K562 (cell line): Measurements from ENCODE around the gene SLC12A4. TPM values are rescaled to one million over a fixed set of nuclear protein-coding genes. Genes with fewer than 3 reads are reported as not detected.

Experiments
- ARID1B ChIP-seq: fragments of 450-650 bp; IDR thresholded peaks from 2 replicates; pipeline ENCODE4 v1.6.1; 2016; ENCODE audit warnings: antibody characterized with exemption, mild to moderate bottlenecking, inconsistent platforms
- ASH1L ChIP-seq: fragments of 450-650 bp; IDR thresholded peaks from 2 replicates; pipeline ENCODE4 v1.6.1; 2018; ENCODE audit warnings: borderline replicate concordance, mild to moderate bottlenecking, low read depth; ENCODE audit not compliant: partially characterized antibody
- CBFB ChIP-seq: sonication (generic); formaldehyde crosslinking; IDR thresholded peaks from 2 replicates; pipeline ENCODE4 v1.4.0; 2020; ENCODE audit warnings: mild to moderate bottlenecking, missing genetic modification reagents
- FOXA3 ChIP-seq, 2 experiments: fragments of 450-650 bp in 1 of 2; sonication (generic) in 1 of 2; formaldehyde crosslinking; IDR thresholded peaks in 1 of 2; conservative IDR thresholded peaks in 1 of 2; 2 replicates each; pipeline versions ENCODE4 v1.4.0 to v1.8.0; 2020 to 2022; ENCODE audit warnings: mild to moderate bottlenecking in 2 of 2, missing genetic modification reagents in 1 of 2
- FOXK1 ChIP-seq: sonication (generic); formaldehyde crosslinking; IDR thresholded peaks from 2 replicates; pipeline ENCODE4 v1.8.0; 2022; ENCODE audit warnings: missing genetic modification reagents, mild to moderate bottlenecking, borderline replicate concordance
- HDAC6 ChIP-seq: IDR thresholded peaks from 2 replicates; pipeline ENCODE4 v1.6.1; 2012; ENCODE audit warnings: low read depth, mild to moderate bottlenecking, control low read depth, inconsistent platforms, low read length, moderate library complexity
- HLTF ChIP-seq: fragments of 450-650 bp; IDR thresholded peaks from 2 replicates; pipeline ENCODE4 v1.6.1; 2016
- NCOA6 ChIP-seq: fragments of 450-650 bp; IDR thresholded peaks from 2 replicates; pipeline ENCODE4 v1.6.1; 2017; ENCODE audit warnings: mild to moderate bottlenecking
- NEUROD1 ChIP-seq: fragments of 150-350 bp; IDR thresholded peaks from 2 replicates; pipeline ENCODE4 v1.6.1; 2014; ENCODE audit warnings: borderline replicate concordance, low read length, low read depth; ENCODE audit not compliant: partially characterized antibody
- NFRKB ChIP-seq: fragments of 450-650 bp; IDR thresholded peaks from 2 replicates; pipeline ENCODE4 v1.6.1; 2016; ENCODE audit warnings: low read depth
- NUFIP1 ChIP-seq: fragments of 450-650 bp; IDR thresholded peaks from 2 replicates; pipeline ENCODE4 v1.6.1; 2018; ENCODE audit not compliant: partially characterized antibody
- POU5F1 ChIP-seq: fragments of 150-350 bp; IDR thresholded peaks from 2 replicates; pipeline ENCODE4 v1.6.1; 2014; ENCODE audit warnings: borderline replicate concordance, low read length, low read depth, mild to moderate bottlenecking; ENCODE audit not compliant: partially characterized antibody
- RBFOX2 ChIP-seq: fragments of 200-400 bp; formaldehyde crosslinking; IDR thresholded peaks from 2 replicates; pipeline ENCODE4 v1.6.1; 2017; ENCODE audit warnings: low read depth, mild to moderate bottlenecking, low read length, moderate library complexity
- RBM15 ChIP-seq: fragments of 200-400 bp; formaldehyde crosslinking; IDR thresholded peaks from 2 replicates; pipeline ENCODE4 v1.6.1; 2018; ENCODE audit warnings: mild to moderate bottlenecking, low read length, moderate library complexity; ENCODE audit not compliant: insufficient read depth
- RREB1 ChIP-seq: fragments of 250-450 bp; sonication (Bioruptor Pico); IDR thresholded peaks from 2 replicates; pipeline ENCODE4 v1.4.0; 2020
- SMARCE1 ChIP-seq: fragments of 450-650 bp; IDR thresholded peaks from 2 replicates; pipeline ENCODE4 v1.7.1; 2016; ENCODE audit warnings: mild to moderate bottlenecking
- SP1 ChIP-seq: sonication (generic); formaldehyde crosslinking; IDR thresholded peaks from 2 replicates; pipeline ENCODE4 v1.8.1; 2022; ENCODE audit warnings: mild to moderate bottlenecking, missing genetic modification reagents
- SRF ChIP-seq, 2 experiments: fragments of 250-450, 450-650 bp in 1 of 2; sonication (Bioruptor Pico) in 1 of 2; sonication (generic) in 1 of 2; formaldehyde crosslinking; IDR thresholded peaks; 2 replicates each; pipeline versions ENCODE4 v1.5.0 to v1.5.1; 2020 to 2022; ENCODE audit warnings: mild to moderate bottlenecking in 1 of 2, missing genetic modification reagents in 1 of 2
- SRSF3 ChIP-seq: fragments of 200-400 bp; formaldehyde crosslinking; IDR thresholded peaks from 2 replicates; pipeline ENCODE4 v1.6.1; 2016; ENCODE audit warnings: mild to moderate bottlenecking, low read length, moderate library complexity; ENCODE audit not compliant: insufficient read depth
- WHSC1 ChIP-seq: IDR thresholded peaks from one replicate; pipeline ENCODE4 v1.6.1; 2012; ENCODE audit warnings: low read length, control low read depth, inconsistent platforms
- ZKSCAN8 ChIP-seq: fragments of 200-800 bp; sonication (Bioruptor generic); IDR thresholded peaks from 2 replicates; pipeline ENCODE4 v1.6.1; 2016; ENCODE audit warnings: missing genetic modification characterization, missing compliant biosample characterization
- ZNF212 ChIP-seq: fragments of 450-650 bp; formaldehyde crosslinking; IDR thresholded peaks from 2 replicates; pipeline ENCODE4 v1.4.0; 2020; ENCODE audit warnings: mild to moderate bottlenecking
- ZNF586 ChIP-seq: fragments of 450-650 bp; formaldehyde crosslinking; conservative IDR thresholded peaks from 2 replicates; pipeline ENCODE4 v1.4.0; 2020; ENCODE audit warnings: mild to moderate bottlenecking, moderate library complexity
- ZNF76 ChIP-seq: fragments of 250-450 bp; sonication (Bioruptor Pico); IDR thresholded peaks from 2 replicates; pipeline ENCODE4 v1.4.0; 2020; ENCODE audit warnings: mild to moderate bottlenecking, moderate library complexity, borderline replicate concordance
- polyA plus RNA-seq, 8 experiments: library from polyadenylated mRNA; depleted of rRNA in 4 of 8; stranded (reverse) in 5 of 8; unstranded in 3 of 8; fragments of >200 nt; fragmentation: Nextera tagmentation in 2 of 8; fragmentation: Illumina TruSeq in 1 of 8; extraction: Ambion mirVana in 2 of 8; extraction: Trizol in 1 of 8; gene quantifications; 2 replicates each; pipeline versions ENCODE4 v1.2.1 to v1.2.3, GENCODE V29; 2011 to 2014; ENCODE audit warnings: inconsistent platforms in 1 of 8, missing spikeins in 1 of 8
- total RNA-seq, 7 experiments: library from RNA; depleted of rRNA in 6 of 7; stranded (reverse); fragments of >200 nt in 6 of 7; fragmentation: Illumina TruSeq in 2 of 7; extraction: Trizol in 2 of 7; gene quantifications; 2 replicates each; pipeline versions ENCODE4 v1.2.1 to v1.2.3, GENCODE V29; 2011 to 2021; ENCODE audit warnings: low replicate concordance in 1 of 7

The SLC12A4 gene
- total and polyA plus RNA-seq, 9 of the 15 experiments (the other 6 are each of a cell fraction or from before 2014, with no cell fraction given) = 0.75 to 43.5 (median 15.0) TPM

DNA sequence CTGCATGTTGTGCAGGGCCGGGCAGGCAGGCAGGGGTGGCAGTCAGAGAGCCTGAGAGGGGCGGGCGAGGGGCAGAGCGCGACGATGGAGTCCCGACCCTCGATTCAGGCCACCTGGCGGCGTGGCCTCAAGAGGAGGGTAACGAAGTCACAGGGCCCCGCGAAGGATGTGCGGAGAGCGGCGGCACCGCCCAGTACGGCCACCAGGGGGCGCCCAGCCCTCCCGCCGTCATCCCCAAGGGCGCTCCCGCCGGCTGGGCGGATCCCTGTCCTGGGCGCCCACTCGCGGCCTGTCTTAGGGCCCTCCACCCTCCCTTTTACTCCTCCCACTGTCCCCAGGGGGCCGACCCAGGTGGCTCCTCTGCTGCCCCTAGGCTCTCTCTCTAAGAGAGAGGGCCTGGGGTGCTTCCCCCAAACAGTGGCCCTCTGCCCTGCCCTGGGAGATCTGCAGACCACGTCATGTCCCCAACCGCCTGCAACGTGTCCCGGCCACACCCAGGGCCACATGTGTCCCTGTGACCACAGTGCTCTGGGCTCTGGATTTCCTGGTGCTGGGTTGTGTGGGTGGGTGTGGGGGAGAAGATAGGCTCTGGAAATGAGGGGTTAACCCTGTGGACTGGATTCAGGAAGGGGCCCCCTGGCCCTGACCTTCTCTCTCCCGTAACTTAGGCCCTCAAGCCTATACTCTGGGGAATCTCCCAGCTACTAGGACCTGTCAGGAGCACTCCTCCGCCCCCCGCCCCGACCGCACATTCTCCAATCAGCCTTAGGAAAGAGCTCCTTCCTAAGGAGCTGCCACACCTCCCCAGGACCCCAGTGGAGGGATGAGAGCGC, 25.0 kb upstream of the SLC12A4 start (continued):
- TF ChIP-seq WHSC1 (no peak), ZNF76 (CRISPR knock-in tag) (peak; percentile 77; the same call in 1 of the 2 replicates), NUFIP1 (no peak), ZNF212 (CRISPR knock-in tag) (0 out of 2 replicates have a peak, but pooled peaks have one; percentile 73), NCOA6 (no peak), NEUROD1 (peak; percentile 51), ASH1L (no peak), ARID1B (peak; percentile 60; the same call in 1 of the 2 replicates), FOXK1 (CRISPR knock-in tag) (no peak), NFRKB (peak; percentile 44), ZNF586 (CRISPR knock-in tag) (no peak; the same call in 1 of the 2 replicates), RBFOX2 (peak; percentile 83), SP1 (CRISPR knock-in tag) (peak; percentile 80), RBM15 (no peak), SRSF3 (no peak), ZKSCAN8 (no peak), CBFB (CRISPR knock-in tag) (no peak), RREB1 (CRISPR knock-in tag) (peak; percentile 65; the same call in 1 of the 2 replicates), POU5F1 (no peak), SMARCE1 (no peak), HDAC6 (no peak), SRF (CRISPR knock-in tag; IDR thresholded peaks at IDR 0.05) (peak in 1 of 2 experiments; percentile 80; a peak in 2 of 4 replicates), HLTF (peak; percentile 86; the same call in 1 of the 2 replicates), FOXA3 (CRISPR knock-in tag; conservative IDR thresholded peaks at IDR 0.05 in 1 of 2, IDR thresholded peaks at IDR 0.05 in 1 of 2) (no peak)
